ENCODE measurements around the gene ULBP2. TPM values are rescaled to one million over a fixed set of nuclear protein-coding genes. Genes with fewer than 3 reads are reported as not detected.
"Not testable (repeated sequence)": the region's sequence is repeated elsewhere in the genome, so short reads cannot be mapped to it uniquely, and the experiment has no call there.

The ULBP2 gene
- total and polyA plus RNA-seq, 3 experiments from 2014 or later, result 0.48 to 0.68 (median 0.51) TPM

GRCh38 chr6:149936743-149937142 is 5.1 kb upstream of the ULBP2 start:
- Mint-ChIP-seq H3K9me3 (no peaks in the 10 kb centered on the region), H3K4me1 (peaks cover 19 to 40% (median 27%) of the 10 kb centered on the region in 3 donors), H3K36me3 (peaks cover 0 to 3% (median 0%) of the 10 kb centered on the region in 3 donors), H3K4me3 (peak overlapping the region in 1 of 7 donors; percentile 30), H3K27me3 (peaks cover 71 to 83% of the 10 kb centered on the region in 2 donors), H3K27ac (peak overlapping the region in 1 of 8 donors; percentile 11)
- Histone ChIP-seq H3K36me3 (ENCODE audit: insufficient read depth, low read length) (no peaks in the 10 kb centered on the region), H3K4me1 (ENCODE audit: insufficient read depth, low read length) (peaks cover 25% of the 10 kb centered on the region), H3K27ac (ENCODE audit: low read depth, low read length) (no peak overlapping the region), H3K4me3 (ENCODE audit: low read length) (no peak overlapping the region), H3K9me3 (ENCODE audit: low read length) (no peaks in the 10 kb centered on the region), H3K27me3 (ENCODE audit: insufficient read depth, low read length, poor library complexity, severe bottlenecking) (peaks cover 72% of the 10 kb centered on the region)
- ChIA-PET CTCF (interaction anchor here (1.1 kb wide), 1 partner anchor 80 kb away, joined by 3 read pairs; no protein-coding TSS in a partner anchor), POLR2A (no interaction called here)
- no peak for DNase-seq

- H3K36me3 ChIP-seq (ENCODE audit: insufficient read depth, low read length); H3K9me3 Mint-ChIP-seq; POLR2A ChIA-PET; H3K36me3 Mint-ChIP-seq; H3K9me3 ChIP-seq (ENCODE audit: low read length); DNase-seq: not testable (repeated sequence)
- peak overlapping the region in 5 of 8 donors; percentile 72 to 100 (median 97) for H3K27ac Mint-ChIP-seq
- H3K27me3 ChIP-seq (ENCODE audit: insufficient read depth, low read length, poor library complexity, severe bottlenecking), result peaks cover 70% of the 10 kb centered on the region
- peak overlapping the region in 6 of 7 donors; percentile 29 to 88 (median 80) for H3K4me3 Mint-ChIP-seq
- peak overlapping the region; percentile 48 for H3K4me3 ChIP-seq (ENCODE audit: low read length)
- peaks cover 29% of the 10 kb centered on the region for H3K4me1 ChIP-seq (ENCODE audit: insufficient read depth, low read length)
- peaks cover 63 to 75% of the 10 kb centered on the region in 2 donors for H3K27me3 Mint-ChIP-seq
- H3K27ac ChIP-seq (ENCODE audit: low read depth, low read length), result peak overlapping the region; percentile 44
- CTCF ChIA-PET, result interaction anchor here (1.6 kb wide), 1 partner anchor 79 kb away, joined by 5 read pairs; no protein-coding TSS in a partner anchor
- peaks cover 24 to 48% (median 30%) of the 10 kb centered on the region in 3 donors for H3K4me1 Mint-ChIP-seq
Measured at GRCh38 chr6:149938013-149938570, 3.7 kb upstream of the ULBP2 start.

GRCh38 chr6:149938571-149939355 is 3.1 kb upstream of the ULBP2 start:
- Histone ChIP-seq H3K4me3 (ENCODE audit: low read length) (peak overlapping the region; percentile 48), H3K27me3 (ENCODE audit: insufficient read depth, low read length, poor library complexity, severe bottlenecking) (peaks cover 63% of the 10 kb centered on the region), H3K27ac (ENCODE audit: low read depth, low read length) (peak overlapping the region; percentile 44), H3K9me3 (ENCODE audit: low read length) (no peaks in the 10 kb centered on the region), H3K4me1 (ENCODE audit: insufficient read depth, low read length) (peaks cover 29% of the 10 kb centered on the region), H3K36me3 (ENCODE audit: insufficient read depth, low read length) (no peaks in the 10 kb centered on the region)
- ChIA-PET POLR2A (no interaction called here), CTCF (interaction anchor here (1.6 kb wide), 1 partner anchor 78 kb away, joined by 5 read pairs; no protein-coding TSS in a partner anchor)
- DNase-seq, result peak; percentile 37 to 74 (median 59)
- Mint-ChIP-seq H3K36me3 (peaks cover 0 to 4% (median 0%) of the 10 kb centered on the region in 3 donors), H3K27ac (peak overlapping the region in 7 of 8 donors; percentile 75 to 100 (median 97)), H3K4me3 (peak overlapping the region; percentile 70 to 88 (median 82)), H3K4me1 (peaks cover 26 to 48% (median 30%) of the 10 kb centered on the region in 3 donors), H3K9me3 (no peaks in the 10 kb centered on the region), H3K27me3 (peaks cover 61 to 68% of the 10 kb centered on the region in 2 donors)

- peaks cover 0 to 4% (median 0%) of the 10 kb centered on the region in 3 donors for H3K36me3 Mint-ChIP-seq
- CTCF ChIA-PET, result interaction anchor here (1.6 kb wide), 1 partner anchor 77 kb away, joined by 5 read pairs; no protein-coding TSS in a partner anchor
- no peak overlapping the region for H3K4me3 ChIP-seq (ENCODE audit: low read length)
- peaks cover 25 to 48% (median 30%) of the 10 kb centered on the region in 3 donors for H3K4me1 Mint-ChIP-seq
- H3K27ac Mint-ChIP-seq, result peak overlapping the region in 7 of 8 donors; percentile 75 to 100 (median 97)
- no peak overlapping the region for H3K27ac ChIP-seq (ENCODE audit: low read depth, low read length)
- H3K27me3 Mint-ChIP-seq, result peaks cover 58 to 63% of the 10 kb centered on the region in 2 donors
- POLR2A ChIA-PET, result no interaction called here
- H3K9me3 ChIP-seq (ENCODE audit: low read length), result no peaks in the 10 kb centered on the region
- H3K4me1 ChIP-seq (ENCODE audit: insufficient read depth, low read length), result peaks cover 29% of the 10 kb centered on the region
- no peaks in the 10 kb centered on the region for H3K36me3 ChIP-seq (ENCODE audit: insufficient read depth, low read length)
- H3K4me3 Mint-ChIP-seq, result peak overlapping the region; percentile 70 to 88 (median 82)
- DNase-seq, result no peak
- H3K27me3 ChIP-seq (ENCODE audit: insufficient read depth, low read length, poor library complexity, severe bottlenecking), result peaks cover 62% of the 10 kb centered on the region
- H3K9me3 Mint-ChIP-seq, result no peaks in the 10 kb centered on the region
Measured at GRCh38 chr6:149939356-149939648, 2.5 kb upstream of the ULBP2 start.

- CTCF ChIA-PET, result interaction anchor here (1.3 to 1.9 kb wide), 3 partner anchors 67 to 77 kb away, joined by 3 to 6 read pairs (median 5); no protein-coding TSS in a partner anchor
- peaks cover 24 to 48% (median 30%) of the 10 kb centered on the region in 3 donors for H3K4me1 Mint-ChIP-seq
- Histone ChIP-seq H3K4me3 (ENCODE audit: low read length) (no peak overlapping the region), H3K27me3 (ENCODE audit: insufficient read depth, low read length, poor library complexity, severe bottlenecking) (peaks cover 54% of the 10 kb centered on the region), H3K9me3 (ENCODE audit: low read length) (no peaks in the 10 kb centered on the region), H3K4me1 (ENCODE audit: insufficient read depth, low read length) (peaks cover 29% of the 10 kb centered on the region), H3K36me3 (ENCODE audit: insufficient read depth, low read length) (no peaks in the 10 kb centered on the region), H3K27ac (ENCODE audit: low read depth, low read length) (no peak overlapping the region)
- DNase-seq, result no peak
- peak overlapping the region in 6 of 8 donors; percentile 42 to 98 (median 90) for H3K27ac Mint-ChIP-seq
- H3K4me3 Mint-ChIP-seq, result peak overlapping the region; percentile 40 to 82 (median 69)
- peaks cover 0 to 4% (median 0%) of the 10 kb centered on the region in 3 donors for H3K36me3 Mint-ChIP-seq
- peaks cover 52 to 55% of the 10 kb centered on the region in 2 donors for H3K27me3 Mint-ChIP-seq
- H3K9me3 Mint-ChIP-seq, result no peaks in the 10 kb centered on the region
- POLR2A ChIA-PET, result no interaction called here
Measured at GRCh38 chr6:149939909-149940671, 1.7 kb upstream of the ULBP2 start.

- peak overlapping the region in 6 of 8 donors; percentile 40 to 97 (median 71) for H3K27ac Mint-ChIP-seq
- peaks cover 24 to 48% (median 30%) of the 10 kb centered on the region in 3 donors for H3K4me1 Mint-ChIP-seq
- Histone ChIP-seq H3K27me3 (ENCODE audit: insufficient read depth, low read length, poor library complexity, severe bottlenecking) (peaks cover 49% of the 10 kb centered on the region), H3K27ac (ENCODE audit: low read depth, low read length) (no peak overlapping the region), H3K36me3 (ENCODE audit: insufficient read depth, low read length) (no peaks in the 10 kb centered on the region), H3K4me1 (ENCODE audit: insufficient read depth, low read length) (peaks cover 29% of the 10 kb centered on the region), H3K9me3 (ENCODE audit: low read length) (no peaks in the 10 kb centered on the region), H3K4me3 (ENCODE audit: low read length) (no peak overlapping the region)
- ChIA-PET CTCF (interaction anchor here (1.3 to 1.9 kb wide), 2 partner anchors 66 to 76 kb away, joined by 3 to 6 read pairs; no protein-coding TSS in a partner anchor), POLR2A (no interaction called here)
- H3K4me3 Mint-ChIP-seq, result peak overlapping the region; percentile 32 to 82 (median 60)
- no peak for DNase-seq
- peaks cover 0 to 4% (median 0%) of the 10 kb centered on the region in 3 donors for H3K36me3 Mint-ChIP-seq
- peaks cover 47 to 50% of the 10 kb centered on the region in 2 donors for H3K27me3 Mint-ChIP-seq
- H3K9me3 Mint-ChIP-seq, result no peaks in the 10 kb centered on the region
Measured at GRCh38 chr6:149940672-149940982, 1.2 kb upstream of the ULBP2 start.

- ChIA-PET CTCF (no interaction called here), POLR2A (no interaction called here)
- peak overlapping the region; percentile 83 for H3K4me3 ChIP-seq (ENCODE audit: low read length)
- H3K27me3 ChIP-seq (ENCODE audit: insufficient read depth, low read length, poor library complexity, severe bottlenecking), result peaks cover 31% of the 10 kb centered on the region
- H3K9me3 ChIP-seq (ENCODE audit: low read length), result no peaks in the 10 kb centered on the region
- peaks cover 28% of the 10 kb centered on the region for H3K4me1 ChIP-seq (ENCODE audit: insufficient read depth, low read length)
- peak overlapping the region in 6 of 8 donors; percentile 68 to 91 (median 78) for H3K27ac Mint-ChIP-seq
- peaks cover 0 to 4% (median 0%) of the 10 kb centered on the region in 3 donors for H3K36me3 Mint-ChIP-seq
- no peaks in the 10 kb centered on the region for H3K9me3 Mint-ChIP-seq
- H3K27ac ChIP-seq (ENCODE audit: low read depth, low read length), result no peak overlapping the region
- DNase-seq, result no peak
- no peaks in the 10 kb centered on the region for H3K36me3 ChIP-seq (ENCODE audit: insufficient read depth, low read length)
- peaks cover 29 to 32% of the 10 kb centered on the region in 2 donors for H3K27me3 Mint-ChIP-seq
- peak overlapping the region; percentile 82 to 95 (median 94) for H3K4me3 Mint-ChIP-seq
- H3K4me1 Mint-ChIP-seq, result peaks cover 24 to 48% (median 29%) of the 10 kb centered on the region in 3 donors
Measured at GRCh38 chr6:149942461-149942829, 631 bp downstream of the ULBP2 start.

Measured in CD8-positive, alpha-beta memory T cell (primary cell).